Measurements from ENCODE around the gene TTC7B.

Gene TTC7B

GRCh38 chr14:90499121-90499520 lies 317.1 kb downstream of the TTC7B start:
- DNase-seq: no peak

- DNase-seq: no peak
These were observed 318.0 kb downstream of the TTC7B start for GRCh38 chr14:90498198-90498597.

- no peak for DNase-seq
These were observed 319.9 kb downstream of the TTC7B start for GRCh38 chr14:90496379-90496778.

- DNase-seq: peak; percentile 43
These were observed 320.6 kb downstream of the TTC7B start for GRCh38 chr14:90495357-90496276.

- DNase-seq: no peak
These were observed 324.2 kb downstream of the TTC7B start for GRCh38 chr14:90491911-90492531.

GRCh38 chr14:90491221-90491885 lies 324.9 kb downstream of the TTC7B start:
- no peak for DNase-seq

- DNase-seq: no peak
These were observed 325.5 kb downstream of the TTC7B start for GRCh38 chr14:90490720-90491050.

- no peak for DNase-seq
These were observed 326.1 kb downstream of the TTC7B start for GRCh38 chr14:90489916-90490719.

- DNase-seq: no peak
These were observed 326.9 kb downstream of the TTC7B start for GRCh38 chr14:90489306-90489705.

- DNase-seq: no peak
These were observed 328.0 kb downstream of the TTC7B start for GRCh38 chr14:90488256-90488655.

- DNase-seq: no peak
These were observed 328.8 kb downstream of the TTC7B start for GRCh38 chr14:90487462-90487861.

- peak; percentile 87 for DNase-seq
These were observed 329.2 kb downstream of the TTC7B start for GRCh38 chr14:90487031-90487430.

- DNase-seq: no peak
These were observed 331.9 kb downstream of the TTC7B start for GRCh38 chr14:90484291-90484690.

GRCh38 chr14:90483571-90483974 lies 332.7 kb downstream of the TTC7B start:
- no peak for DNase-seq

- no peak for DNase-seq
These were observed 333.1 kb downstream of the TTC7B start for GRCh38 chr14:90483117-90483516.

GRCh38 chr14:90475298-90475697 lies 340.9 kb downstream of the TTC7B start:
- no peak for DNase-seq
